Measurements from ENCODE around the gene MAST2. TPM values are rescaled to one million over a fixed set of nuclear protein-coding genes. Genes with fewer than 3 reads are reported as not detected.
A peak's percentile ranks its signal among the peaks of the same experiment; 100 is the strongest.
"Not testable (repeated sequence)": the region's sequence is repeated elsewhere in the genome, so short reads cannot be mapped to it uniquely, and the experiment has no call there.

MAST2 gene
- total RNA-seq, 1 donor from 2014 or later = 18.7 TPM

DNA sequence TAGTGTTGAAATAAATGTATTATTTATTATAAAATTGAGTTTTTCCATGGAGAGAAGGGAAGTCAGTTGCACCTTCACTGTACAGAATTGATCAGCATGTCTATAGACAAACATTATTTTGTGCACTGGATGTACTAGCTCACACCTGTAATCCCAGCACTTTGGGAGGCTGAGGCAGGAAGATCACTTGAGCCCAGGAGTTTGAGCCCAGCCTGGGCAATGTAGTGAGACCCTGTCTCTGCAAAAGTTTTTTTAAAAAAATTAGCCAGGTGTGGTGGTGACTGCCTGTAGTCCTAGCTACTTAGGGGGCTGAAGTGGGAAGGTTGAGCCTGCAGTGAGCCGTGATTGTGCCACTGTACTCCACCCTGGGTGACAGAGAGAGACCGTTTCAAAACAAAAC is 87.7 kb downstream of the MAST2 start:
- DNase-seq (ENCODE audit: low read depth, low spot score) = no peak

DNA sequence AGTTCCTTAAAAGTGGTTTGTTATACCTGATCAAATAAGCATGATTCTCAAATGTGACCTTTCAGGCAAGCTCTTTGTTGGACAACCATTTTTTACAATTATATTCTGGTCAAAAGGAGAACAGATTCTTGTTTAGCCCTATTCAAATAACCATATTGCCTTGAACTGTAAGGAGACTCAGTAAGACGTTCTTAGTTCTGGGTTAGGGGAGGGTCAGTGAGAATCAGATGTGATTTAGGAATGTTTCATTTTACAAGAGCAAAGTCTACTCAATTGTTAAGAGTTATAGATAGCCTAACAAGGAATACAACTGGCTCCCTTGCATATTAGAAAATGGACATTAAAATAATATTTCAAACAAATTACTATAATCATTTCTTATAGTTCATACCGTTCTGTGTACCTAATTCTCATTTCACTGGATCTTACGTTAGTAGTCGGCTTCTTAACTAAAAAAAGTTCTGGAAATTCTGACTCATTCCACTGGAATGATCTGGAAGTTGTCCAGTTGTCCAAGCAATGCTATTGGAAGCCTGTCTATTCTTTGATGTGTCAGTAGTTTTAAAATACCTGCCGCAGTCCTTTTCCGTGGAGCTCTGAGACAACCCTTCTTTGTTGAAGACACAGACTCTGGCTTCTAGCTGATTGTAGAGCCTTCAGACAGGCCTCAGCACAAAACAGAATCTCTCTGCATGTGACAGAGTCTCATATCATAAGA is 88.8 kb downstream of the MAST2 start:
- peak; percentile 71 for DNase-seq (ENCODE audit: low read depth, low spot score)

DNA sequence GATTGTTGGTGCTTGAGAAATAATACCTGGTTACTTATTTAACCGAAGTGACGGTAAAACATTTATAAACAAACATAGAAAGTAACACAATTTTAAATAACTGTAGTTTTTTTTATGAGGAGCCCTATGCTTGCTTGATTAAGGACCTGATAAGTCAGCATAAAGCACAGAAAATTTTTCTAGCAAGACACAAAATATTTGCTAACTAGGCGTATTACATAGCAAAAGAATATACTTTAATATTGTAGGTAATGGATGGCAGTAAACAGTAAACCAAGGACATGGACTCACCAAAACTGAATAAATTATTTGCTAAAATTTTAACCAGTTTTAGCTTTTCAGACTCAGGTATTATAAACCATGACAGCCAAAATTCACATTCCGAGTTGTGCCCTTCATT is 90.9 kb downstream of the MAST2 start:
- DNase-seq (ENCODE audit: low read depth, low spot score) = no peak

DNA sequence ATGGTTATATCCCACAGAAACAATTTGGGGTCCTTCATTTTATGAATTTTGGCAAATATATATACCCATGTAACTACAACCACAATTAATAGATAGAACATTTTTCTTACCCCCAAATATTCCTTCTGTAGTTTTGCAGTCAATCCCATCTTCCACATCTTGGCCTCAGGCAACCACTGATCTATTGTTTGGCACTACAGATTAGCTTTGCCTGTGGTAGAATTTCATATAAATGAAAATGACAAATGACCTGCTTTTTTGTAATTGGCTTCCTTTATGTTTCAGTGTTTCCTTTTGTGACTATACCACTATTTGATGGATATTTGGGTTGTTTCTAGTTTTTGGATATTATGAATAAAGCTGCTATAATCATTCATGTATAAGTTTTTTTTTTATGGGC is 91.5 kb downstream of the MAST2 start:
- DNase-seq (ENCODE audit: low read depth, low spot score) = no peak

DNA sequence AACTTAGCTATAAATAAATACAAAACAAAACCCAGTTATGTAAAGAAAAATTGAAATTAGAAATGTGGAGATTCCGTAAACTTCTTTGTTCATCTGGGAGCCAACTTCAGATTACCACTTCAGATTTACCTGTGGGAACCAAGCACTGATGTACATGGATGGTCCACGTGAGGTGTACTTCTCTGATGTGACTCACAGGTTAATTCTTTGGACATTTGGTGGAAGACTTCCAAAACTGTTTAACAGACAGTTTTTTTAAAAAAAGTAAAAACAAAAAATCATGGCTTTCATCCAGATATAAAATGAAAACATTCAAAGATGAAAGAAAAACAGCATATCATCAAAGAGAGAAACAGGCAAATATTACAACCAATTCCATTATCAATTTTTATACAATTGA is 92.0 kb downstream of the MAST2 start:
- DNase-seq (ENCODE audit: low read depth, low spot score) = no peak

DNA sequence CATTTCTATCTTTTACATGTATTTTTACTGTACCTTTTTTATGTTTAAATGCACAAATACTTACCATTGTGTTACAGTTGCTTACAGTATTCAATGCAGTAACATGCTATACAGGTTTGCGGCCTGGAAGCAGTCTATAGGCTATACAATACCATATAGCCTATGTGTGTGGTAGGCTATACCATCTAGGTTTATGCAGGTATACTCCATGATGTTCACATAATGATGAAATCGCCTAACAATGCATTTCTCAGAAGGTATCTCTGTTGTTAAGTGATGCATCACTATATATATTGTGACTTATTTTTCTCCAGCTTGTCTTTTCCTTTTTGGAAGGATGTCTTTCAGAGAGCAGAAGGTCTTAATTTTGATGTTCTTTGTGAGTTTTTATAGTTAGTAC is 103.5 kb downstream of the MAST2 start:
- no peak for DNase-seq (ENCODE audit: low read depth, low spot score)

DNA sequence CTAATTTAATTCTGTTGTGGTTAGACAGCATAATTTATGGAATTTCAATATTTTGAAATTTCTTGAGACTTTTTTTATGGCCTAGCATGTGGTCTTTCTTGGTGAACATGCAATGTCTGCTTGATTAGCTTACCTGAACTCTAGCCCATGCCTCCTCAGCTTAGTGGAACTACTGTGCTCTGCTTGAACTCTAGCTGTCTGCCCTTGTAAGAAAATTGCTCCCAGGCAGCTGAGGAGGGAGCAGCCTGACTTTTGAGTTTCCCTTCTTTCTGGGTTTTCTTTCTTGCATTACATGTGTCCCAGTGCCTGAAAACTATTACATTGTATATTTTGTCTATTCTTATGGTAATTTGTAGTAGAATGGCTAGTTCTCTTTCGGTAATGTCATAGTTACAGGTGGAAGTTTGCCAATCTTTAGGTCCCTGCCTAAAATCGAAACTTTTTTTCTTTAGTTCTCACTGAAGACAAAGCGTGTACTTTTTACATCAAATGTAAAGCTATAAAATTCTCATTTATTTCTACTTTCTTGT is 105.3 kb downstream of the MAST2 start:
- DNase-seq (ENCODE audit: low read depth, low spot score) = no peak

DNA sequence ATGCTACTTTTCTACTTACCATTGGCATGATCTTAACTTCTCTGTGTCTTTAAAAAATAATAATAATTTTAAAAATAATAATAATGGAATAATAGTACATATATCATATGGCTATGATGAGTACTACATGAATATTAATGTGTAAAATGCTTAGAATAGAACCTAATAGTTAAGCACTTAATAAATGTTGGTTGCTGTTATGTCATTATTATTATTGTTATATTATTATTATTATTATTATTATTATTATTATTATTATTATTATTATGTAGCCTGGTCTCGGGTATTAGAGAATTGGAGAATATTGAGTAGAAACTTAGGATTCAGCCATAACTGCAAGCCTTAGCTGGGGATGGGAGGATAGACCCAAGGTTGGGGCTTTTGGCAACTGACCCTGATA is 108.2 kb downstream of the MAST2 start:
- DNase-seq (ENCODE audit: low read depth, low spot score) = no peak

DNA sequence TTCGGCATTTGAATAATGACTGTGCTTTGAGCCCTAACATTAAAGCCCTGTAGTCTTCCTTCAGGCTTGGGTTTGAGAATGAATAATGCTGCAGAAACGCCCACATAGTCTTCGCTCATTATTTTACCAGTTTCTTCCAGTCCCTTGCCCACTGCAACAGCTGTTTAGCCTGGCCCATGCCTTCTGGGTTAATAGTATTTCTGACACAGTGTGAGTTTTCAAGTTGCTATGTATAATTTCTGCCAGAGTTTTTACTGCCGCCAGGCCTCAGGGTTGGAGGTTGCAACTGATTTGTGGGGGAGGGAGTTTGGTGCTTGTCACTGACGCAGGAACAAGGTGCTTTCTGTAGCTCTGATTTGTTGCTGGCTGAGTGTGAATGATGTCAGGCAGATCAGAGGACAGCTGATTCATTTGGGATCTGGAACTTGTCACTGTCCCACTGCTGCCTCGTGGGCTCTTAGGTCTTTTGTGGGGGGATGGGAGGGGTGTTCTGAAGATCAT is 109.8 kb downstream of the MAST2 start:
- DNase-seq (ENCODE audit: low read depth, low spot score) = no peak

DNA sequence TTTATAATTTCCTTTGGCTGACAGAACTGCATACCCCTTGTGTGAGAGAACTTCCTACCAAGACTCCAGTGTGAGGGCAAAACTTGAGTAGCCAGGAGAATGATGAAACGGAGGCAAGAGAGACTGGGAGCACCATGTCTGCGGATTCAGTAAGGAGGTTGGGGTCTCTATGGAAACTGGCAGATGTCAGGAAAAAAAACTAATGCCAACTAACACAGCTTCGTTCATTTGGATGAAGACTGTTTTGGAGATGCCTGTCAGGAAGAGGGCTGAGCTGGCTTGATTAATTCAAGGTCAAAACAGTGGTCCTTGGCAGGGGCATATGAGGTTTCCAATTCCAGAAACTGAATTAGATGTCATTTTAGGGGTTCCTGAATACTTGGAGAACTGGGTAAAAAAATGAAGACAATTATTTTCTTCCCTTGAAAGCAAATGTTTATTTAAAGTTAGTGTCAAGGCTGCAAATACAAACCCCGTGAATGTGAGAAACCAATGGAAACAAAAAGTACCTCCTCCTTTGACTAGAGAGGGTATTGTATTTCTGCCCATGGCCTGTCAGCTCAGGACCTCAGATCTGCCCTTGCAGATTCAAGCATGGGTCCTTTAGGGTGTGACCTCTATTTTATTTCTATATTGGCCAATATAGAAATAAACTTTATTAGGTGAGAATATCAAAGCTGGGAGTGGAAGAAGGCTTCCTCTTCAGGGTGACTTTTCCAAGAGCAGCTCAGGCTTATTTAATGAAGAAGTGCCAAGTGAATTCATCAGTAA is 110.5 kb downstream of the MAST2 start:
- DNase-seq (ENCODE audit: low read depth, low spot score) = no peak

DNA sequence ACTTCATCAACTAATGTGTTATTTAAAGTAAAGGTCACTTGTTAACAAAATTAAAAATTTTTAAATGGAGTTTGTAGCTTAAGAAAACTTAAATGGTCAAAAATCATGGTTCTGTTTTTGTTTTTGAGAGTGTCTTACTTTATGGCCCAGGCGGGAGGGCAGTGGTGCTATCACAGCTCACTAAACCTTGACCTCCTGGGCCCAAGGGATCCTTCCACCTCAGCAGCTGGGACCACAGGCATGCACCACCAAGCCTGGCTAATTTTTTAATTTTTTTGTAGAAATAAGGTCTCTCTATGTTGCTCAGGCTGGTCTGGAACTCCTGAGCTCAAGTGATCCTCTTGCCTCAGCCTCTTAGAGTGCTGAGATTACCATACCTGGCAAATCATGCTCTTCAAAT is 111.4 kb downstream of the MAST2 start:
- DNase-seq (ENCODE audit: low read depth, low spot score) = no peak

DNA sequence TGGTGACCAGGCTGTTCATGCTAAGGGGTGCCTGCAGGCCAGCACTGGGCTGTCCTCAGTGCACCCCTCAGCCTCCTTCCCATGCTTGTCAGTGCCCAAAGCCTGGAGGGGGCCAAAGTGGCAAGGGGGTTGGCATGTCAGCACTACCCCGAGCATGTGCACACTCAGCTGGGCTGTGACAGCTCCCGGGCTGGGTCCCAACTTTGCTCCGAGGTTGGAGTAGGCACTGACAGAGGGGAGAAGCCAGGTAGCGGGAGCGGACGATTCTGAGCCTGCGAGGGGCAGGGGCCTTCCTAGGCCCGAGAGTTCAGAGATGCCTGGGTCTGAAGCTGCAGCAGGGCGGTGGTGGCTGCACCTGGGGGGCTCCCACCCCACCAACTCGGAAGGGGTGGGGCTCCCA is 119.0 kb downstream of the MAST2 start:
- DNase-seq (ENCODE audit: low read depth, low spot score) = no peak

DNA sequence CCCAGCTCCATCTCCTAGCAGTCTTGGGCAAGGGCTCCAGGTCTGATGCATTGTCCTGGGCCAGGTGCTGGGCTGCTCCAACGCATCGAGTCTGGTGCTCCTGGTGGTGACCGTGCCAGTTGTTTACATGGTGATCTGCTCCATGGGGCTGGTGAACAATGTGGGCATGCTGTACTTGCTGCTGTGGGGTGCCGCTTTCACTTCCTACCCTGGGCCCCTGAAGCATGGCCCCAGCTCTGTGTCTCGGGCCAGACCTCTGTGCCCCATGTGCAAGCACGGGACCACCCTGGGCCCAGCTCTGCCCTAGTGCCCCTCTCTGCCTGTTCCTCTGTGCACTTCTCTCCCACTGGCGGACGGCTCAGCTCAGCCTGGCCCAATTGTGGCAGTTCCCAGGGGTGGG is 119.4 kb downstream of the MAST2 start:
- DNase-seq (ENCODE audit: low read depth, low spot score) = no peak

DNA sequence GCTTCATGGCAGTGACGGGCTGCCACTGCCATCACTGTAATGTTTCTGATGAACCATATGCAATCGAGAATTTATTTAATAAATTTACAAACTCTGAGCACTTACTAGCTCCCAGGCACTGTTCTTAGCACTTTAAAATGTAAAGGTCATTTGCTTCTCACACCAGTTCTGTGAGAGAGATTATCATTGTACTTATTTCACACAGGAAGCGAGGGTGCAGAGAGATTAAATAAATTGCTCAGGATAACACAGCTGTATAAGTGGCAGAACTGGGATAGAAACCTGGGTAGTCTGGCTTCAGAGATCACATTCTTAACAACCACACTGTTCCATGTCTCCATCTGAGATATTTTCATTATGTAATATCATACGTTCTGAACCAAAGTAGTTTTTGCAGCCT is 119.9 kb downstream of the MAST2 start:
- no peak for DNase-seq (ENCODE audit: low read depth, low spot score)

DNA sequence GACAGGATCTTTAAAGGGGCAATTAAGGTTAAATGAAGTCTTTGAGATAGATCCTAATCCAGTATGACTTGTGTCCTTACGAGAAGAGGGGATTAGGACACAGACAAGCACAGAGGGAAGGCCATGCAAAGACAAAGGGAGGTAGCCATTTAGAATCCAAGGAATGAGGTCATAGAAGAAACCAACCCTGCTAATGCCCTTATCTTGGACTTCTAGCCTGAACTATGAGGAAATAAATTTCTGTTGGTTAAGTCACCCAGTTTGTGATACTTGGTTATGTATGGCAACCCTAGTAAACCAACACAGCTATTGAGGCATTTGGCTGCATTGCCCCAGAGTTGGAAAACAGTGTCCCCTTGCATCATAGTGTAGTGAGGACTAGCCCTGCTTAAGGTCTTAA is 121.3 kb downstream of the MAST2 start:
- DNase-seq (ENCODE audit: low read depth, low spot score) = no peak

DNA sequence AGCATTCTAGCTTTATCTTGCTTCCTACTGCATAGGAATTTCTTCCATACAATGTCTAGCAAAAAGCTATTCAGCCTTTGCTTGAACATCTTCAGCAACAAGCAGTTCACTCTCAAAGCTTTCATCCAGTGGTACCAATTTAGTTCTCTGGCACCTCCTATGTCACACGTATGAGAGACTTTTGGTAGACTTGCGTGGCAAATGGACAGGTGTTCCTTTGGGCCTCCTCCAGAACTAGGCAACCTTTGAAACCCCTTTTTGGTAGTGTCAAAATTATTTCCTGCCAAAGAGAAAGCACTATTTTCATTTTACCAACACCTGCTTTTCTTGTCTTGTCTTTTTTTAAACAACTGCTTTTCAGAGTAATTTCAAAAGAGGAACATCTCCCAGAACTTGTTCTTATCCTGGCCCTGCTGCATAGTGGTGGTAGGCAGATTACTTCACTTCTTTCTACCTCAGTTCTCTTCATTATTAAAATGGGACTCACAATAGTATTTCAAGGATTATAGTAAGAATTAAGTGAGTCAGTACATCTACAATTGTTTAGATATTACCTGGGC is 122.4 kb downstream of the MAST2 start:
- no peak for DNase-seq (ENCODE audit: low read depth, low spot score)

DNA sequence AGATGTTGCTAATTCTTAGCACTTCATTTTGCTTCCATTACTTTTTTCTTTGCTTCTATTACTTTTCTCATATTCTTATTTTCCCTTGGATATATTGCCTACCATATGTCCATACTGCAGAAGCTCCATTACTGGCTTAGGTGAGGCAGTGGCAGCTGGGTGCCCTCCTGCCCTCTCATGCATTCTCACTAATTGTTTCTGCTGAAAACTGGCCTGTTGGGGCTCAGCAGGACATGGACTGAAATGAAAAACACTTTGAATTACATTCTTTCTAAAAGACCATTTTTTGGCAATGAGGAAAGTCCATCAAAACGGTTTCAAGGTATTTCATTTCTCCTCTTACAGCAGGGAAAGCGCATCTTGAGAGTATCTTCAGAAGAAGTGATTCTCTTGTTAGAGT is 122.9 kb downstream of the MAST2 start:
- no peak for DNase-seq (ENCODE audit: low read depth, low spot score)

DNA sequence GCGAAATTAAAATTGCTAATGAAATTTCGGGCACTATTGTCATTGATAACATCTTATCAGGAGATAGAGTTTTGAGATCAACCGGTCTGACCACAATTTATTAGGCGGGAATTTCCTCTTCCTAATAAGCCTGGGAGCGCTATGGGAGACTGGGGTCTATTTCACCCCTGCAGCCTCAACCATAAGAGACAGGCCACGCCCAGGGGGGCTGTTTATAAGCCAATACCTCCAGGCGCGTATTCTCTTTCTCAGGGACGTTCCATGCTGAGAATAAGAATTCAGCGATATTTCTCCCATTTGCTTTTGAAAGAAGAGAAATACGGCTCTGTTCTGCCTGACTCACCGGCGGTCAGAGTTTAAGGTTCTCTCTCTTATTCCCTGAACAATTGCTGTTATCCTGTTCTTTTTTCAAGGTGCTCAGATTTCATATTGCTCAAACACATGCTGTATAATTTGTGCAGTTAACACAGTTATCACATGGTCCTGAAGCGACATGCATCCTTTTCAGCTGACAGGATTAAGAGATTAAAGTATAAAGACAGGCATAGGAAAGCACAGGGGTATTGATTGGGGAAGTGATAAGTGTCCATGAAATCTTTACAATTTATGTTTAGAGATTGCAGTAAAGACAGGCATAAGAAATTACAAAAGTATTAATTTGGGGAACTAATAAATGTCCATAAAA is 124.0 kb downstream of the MAST2 start:
- DNase-seq (ENCODE audit: low read depth, low spot score) = not testable (repeated sequence)

DNA sequence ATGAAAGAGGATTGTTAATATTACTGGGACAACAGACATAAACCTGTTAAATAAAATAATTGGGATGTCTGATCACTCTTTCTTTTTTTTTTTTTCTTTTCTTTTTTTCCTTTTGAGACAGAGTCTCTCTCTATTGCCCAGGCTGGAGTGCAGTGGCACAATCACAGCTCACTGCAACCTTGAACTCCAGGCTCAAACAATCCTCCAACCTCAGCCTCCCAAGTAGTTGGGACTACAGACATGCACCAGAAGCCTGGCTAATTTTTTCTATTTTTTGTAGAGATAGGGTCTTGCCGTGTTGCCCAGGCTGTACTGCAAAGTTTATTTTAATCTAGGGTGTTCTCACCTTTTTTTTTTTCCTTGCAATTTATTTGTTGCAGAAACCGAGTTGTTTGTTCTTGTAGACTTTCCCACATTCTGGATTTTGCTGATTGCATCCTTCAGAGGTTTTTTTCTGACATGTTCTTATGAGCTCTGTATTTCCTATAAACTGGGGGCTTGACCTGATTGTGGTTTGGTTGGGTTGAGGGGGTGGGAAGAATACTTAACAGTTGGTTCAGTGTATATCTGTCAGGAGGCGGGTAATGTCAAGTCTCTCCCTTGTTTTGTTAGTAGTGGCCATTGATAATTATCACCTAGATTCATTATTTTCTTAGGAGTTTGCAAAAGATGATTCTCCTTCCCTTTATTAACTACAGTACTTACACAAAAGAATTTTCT is 125.2 kb downstream of the MAST2 start:
- no peak for DNase-seq (ENCODE audit: low read depth, low spot score)

DNA sequence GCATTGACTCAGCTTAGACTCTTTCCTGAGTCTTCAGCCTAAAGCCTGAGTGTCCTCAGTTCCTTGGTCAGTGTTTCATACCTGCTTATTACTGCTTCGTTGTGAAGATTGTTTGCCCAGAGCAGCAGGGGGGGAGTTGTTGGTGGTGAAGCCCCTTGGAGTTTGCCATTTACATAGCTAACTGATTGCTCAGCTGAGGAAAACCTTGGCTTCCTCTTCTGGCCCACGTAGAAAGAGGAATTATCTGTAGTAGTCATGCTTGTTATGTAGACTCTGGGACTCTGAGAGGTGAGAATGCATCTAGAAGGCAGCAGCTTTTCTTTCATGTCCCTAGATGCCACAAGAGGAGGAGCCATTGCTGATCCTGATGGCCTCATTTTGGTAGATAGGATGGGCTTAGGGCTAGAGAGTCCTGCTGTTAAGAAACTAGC is 125.9 kb downstream of the MAST2 start:
- DNase-seq (ENCODE audit: low read depth, low spot score) = peak; percentile 13

Measured in pulmonary artery endothelial cell (primary cell).